Stomach (tissue), 9 donors: Measurements from ENCODE around the gene KCNH5. TPM values are rescaled to one million over a fixed set of nuclear protein-coding genes. Genes with fewer than 3 reads are reported as not detected.
"Not testable (repeated sequence)": the region's sequence is repeated elsewhere in the genome, so short reads cannot be mapped to it uniquely, and the experiment has no call there.

Source experiments
- DNase-seq, 2 donors: peaks; one replicate each; pipeline versions ENCODE4 v3.0.0 to v3.0.0-alpha.2; 2013 to 2019
- H3K27ac ChIP-seq, 5 donors: fragments of 200-600 bp in 4 of 5; sonication (generic) in 4 of 5; one replicate each; pipeline ENCODE4 v1.5.1; 2013 to 2019; ENCODE audit warnings: mild to moderate bottlenecking in 1 of 5, moderate library complexity in 1 of 5
- H3K27me3 ChIP-seq, 3 donors: fragments of 200-600 bp; sonication (generic); one replicate each; pipeline ENCODE4 v1.5.1; 2017 to 2019; ENCODE audit warnings: mixed run types in 1 of 3
- H3K36me3 ChIP-seq, 4 donors: fragments of 200-600 bp; sonication (generic); 1 replicate in 3 of 4; 2 replicates in 1 of 4; pipeline ENCODE4 v1.5.1; 2016 to 2019
- H3K4me1 ChIP-seq, 4 donors: fragments of 200-600 bp; sonication (generic); one replicate each; pipeline ENCODE4 v1.5.1; 2016 to 2019
- H3K4me3 ChIP-seq, 4 donors: fragments of 200-600 bp; sonication (generic) in 3 of 4; one replicate each; pipeline ENCODE4 v1.5.1; 2016 to 2019; ENCODE audit warnings: mild to moderate bottlenecking in 1 of 4
- H3K9me3 ChIP-seq, 4 donors: fragments of 200-600 bp; sonication (generic); one replicate each; pipeline ENCODE4 v1.5.1; 2016 to 2019
- EP300 ChIP-seq: sonication (generic); formaldehyde crosslinking; IDR thresholded peaks from one replicate; pipeline ENCODE4 v1.6.1; 2017; ENCODE audit warnings: antibody characterized with exemption
- POLR2A ChIP-seq, 4 donors: fragments of 450-650 bp; IDR thresholded peaks; one replicate each; pipeline ENCODE4 v1.6.1; 2016; ENCODE audit warnings: antibody characterized with exemption in 4 of 4, control low read depth in 2 of 4, mild to moderate bottlenecking in 1 of 4, moderate library complexity in 1 of 4
- POLR2AphosphoS5 ChIP-seq, 3 donors: sonication (generic); formaldehyde crosslinking; IDR thresholded peaks; one replicate each; pipeline ENCODE4 v1.6.1; 2016; ENCODE audit warnings: antibody characterized with exemption in 3 of 3
- WGBS, 5 donors: extraction: QIAGEN DNeasy Blood & Tissue Kit in 3 of 5; methylation state at CpG; one replicate each; pipeline versions ENCODE4 v1.1.5 to v1.1.7; 2013 to 2018; 5-methylcytosine and 5-hydroxymethylcytosine counted together
- intact Hi-C: fragments of 100-400 bp; cut with DNase I; formaldehyde crosslinking; loops from one replicate; pipeline ENCODE4 v1.15.1; 2023; ENCODE audit warnings: low total_unique reads
- polyA plus RNA-seq, 3 donors: library from polyadenylated mRNA; stranded (reverse); fragments of 200-250 nt; gene quantifications; one replicate each; pipeline ENCODE4 v1.2.3, GENCODE V29; 2013
- total RNA-seq, 5 donors: library from RNA; depleted of rRNA; stranded (reverse); fragments of >200 nt; gene quantifications; one replicate each; pipeline versions ENCODE4 v1.1.0 to v1.2.3, GENCODE V29; 2014 to 2016
- TF ChIP-seq, protein P1 (sequence below), 7 experiments: fragments of 450-650 bp in 4 of 7; fragments of 200-600 bp in 3 of 7; sonication (generic) in 3 of 7; IDR thresholded peaks; one replicate each; pipeline ENCODE4 v1.5.1; 2016 to 2019; ENCODE audit warnings: antibody characterized with exemption in 7 of 7, control low read depth in 2 of 7, mild to moderate bottlenecking in 1 of 7
- donor health status: healthy with polysubstance abuse.
- donor health status: Bipolar disorder and iron deficiency.
- donor health status: healthy.

KCNH5 gene
- total and polyA plus RNA-seq, 8 donors, result under 0.01 to 0.55 TPM; not detected in 6

DNA sequence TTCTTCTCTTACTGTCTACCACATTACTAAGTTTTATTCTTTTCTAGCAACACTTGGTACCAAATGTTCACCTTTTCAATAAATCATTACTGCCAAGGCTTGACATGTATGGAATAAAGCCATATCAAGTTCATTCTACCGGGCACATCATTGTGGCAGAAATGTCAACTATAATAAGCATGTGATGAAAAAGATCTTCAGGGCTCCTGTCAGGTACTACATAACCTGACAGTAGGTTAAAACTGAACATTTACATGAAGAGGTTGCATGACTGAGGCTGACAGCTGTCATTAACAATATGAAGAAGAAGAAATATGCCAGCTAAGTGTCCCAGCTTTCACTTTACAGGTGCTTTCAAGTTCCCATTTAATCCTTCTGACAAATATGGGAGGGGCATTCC, 178.9 kb downstream of the KCNH5 start:
- 82 to 100% (median 95%) methylated on average over 1 of the region's 1 CpG for WGBS, 5 donors
- Histone ChIP-seq H3K4me3 (no peak overlapping the region), H3K27ac (no peak overlapping the region), H3K27me3 (no peaks in the 10 kb centered on the region), H3K9me3 (peaks cover 0 to 3% (median 0%) of the 10 kb centered on the region in 4 donors), H3K4me1 (no peaks in the 10 kb centered on the region), H3K36me3 (no peaks in the 10 kb centered on the region)
- intact Hi-C loops, result no loop called here
- TF ChIP-seq EP300 (no peak), POLR2A (IDR thresholded peaks at IDR 0.05) (no peak), POLR2AphosphoS5 (IDR thresholded peaks at IDR 0.05) (no peak)
- TF ChIP-seq, protein P1, sequence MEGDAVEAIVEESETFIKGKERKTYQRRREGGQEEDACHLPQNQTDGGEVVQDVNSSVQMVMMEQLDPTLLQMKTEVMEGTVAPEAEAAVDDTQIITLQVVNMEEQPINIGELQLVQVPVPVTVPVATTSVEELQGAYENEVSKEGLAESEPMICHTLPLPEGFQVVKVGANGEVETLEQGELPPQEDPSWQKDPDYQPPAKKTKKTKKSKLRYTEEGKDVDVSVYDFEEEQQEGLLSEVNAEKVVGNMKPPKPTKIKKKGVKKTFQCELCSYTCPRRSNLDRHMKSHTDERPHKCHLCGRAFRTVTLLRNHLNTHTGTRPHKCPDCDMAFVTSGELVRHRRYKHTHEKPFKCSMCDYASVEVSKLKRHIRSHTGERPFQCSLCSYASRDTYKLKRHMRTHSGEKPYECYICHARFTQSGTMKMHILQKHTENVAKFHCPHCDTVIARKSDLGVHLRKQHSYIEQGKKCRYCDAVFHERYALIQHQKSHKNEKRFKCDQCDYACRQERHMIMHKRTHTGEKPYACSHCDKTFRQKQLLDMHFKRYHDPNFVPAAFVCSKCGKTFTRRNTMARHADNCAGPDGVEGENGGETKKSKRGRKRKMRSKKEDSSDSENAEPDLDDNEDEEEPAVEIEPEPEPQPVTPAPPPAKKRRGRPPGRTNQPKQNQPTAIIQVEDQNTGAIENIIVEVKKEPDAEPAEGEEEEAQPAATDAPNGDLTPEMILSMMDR (IDR thresholded peaks at IDR 0.05), result no peak
- no peak for DNase-seq

DNA sequence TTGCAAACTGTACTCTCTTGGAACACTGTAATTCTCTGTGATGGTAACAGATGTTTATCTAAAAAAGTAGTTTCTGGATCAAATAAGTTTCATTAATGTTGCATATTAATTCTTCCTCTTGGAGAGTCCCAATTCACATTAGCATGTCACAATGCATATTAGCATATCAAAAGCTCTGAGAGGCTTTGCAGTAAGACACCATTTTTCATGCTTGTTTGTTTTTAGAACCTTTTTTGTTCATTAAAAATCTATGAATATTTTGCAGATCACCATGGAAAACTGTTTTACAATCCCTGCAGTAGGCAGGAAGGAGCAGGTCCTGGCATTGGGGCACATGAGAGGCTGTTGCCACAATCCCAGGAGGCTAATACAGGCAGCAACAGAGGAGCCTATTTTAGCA, 180.7 kb downstream of the KCNH5 start:
- no peak for DNase-seq
- Histone ChIP-seq H3K9me3 (peaks cover 0 to 2% (median 0%) of the 10 kb centered on the region in 4 donors), H3K27me3 (no peaks in the 10 kb centered on the region), H3K36me3 (no peaks in the 10 kb centered on the region), H3K4me1 (no peaks in the 10 kb centered on the region), H3K4me3 (no peak overlapping the region), H3K27ac (no peak overlapping the region)
- intact Hi-C loops, result no loop called here
- TF ChIP-seq POLR2AphosphoS5 (IDR thresholded peaks at IDR 0.05) (no peak), POLR2A (IDR thresholded peaks at IDR 0.05) (no peak), EP300 (no peak)
- TF ChIP-seq, protein P1 (IDR thresholded peaks at IDR 0.05), result no peak

DNA sequence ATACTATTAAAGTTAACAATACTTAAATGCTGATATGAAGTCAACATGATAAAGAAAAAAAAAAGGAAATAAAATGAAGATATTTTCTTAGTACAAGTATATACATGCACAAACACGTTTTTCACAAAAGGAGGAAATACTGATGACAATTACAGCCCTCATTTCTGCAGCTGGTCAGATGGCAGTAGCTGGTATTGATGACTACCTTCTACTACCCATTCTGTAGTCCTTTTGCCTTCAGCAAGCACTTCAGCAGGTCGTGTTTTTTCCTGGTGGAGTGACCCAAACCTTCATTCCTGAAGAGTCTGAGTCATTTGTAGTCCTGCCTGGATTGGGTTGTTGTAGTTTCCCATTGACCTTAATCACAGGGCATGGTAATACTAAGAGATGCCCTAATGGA, 187.2 kb downstream of the KCNH5 start:
- H3K9me3 ChIP-seq, DNase-seq, H3K4me1 ChIP-seq, intact Hi-C loops, H3K27ac ChIP-seq, H3K4me3 ChIP-seq, H3K36me3 ChIP-seq, H3K27me3 ChIP-seq: not testable (repeated sequence)
- 33 to 47% (median 39%) methylated on average over 2 of the region's 2 CpGs for WGBS, 5 donors

DNA sequence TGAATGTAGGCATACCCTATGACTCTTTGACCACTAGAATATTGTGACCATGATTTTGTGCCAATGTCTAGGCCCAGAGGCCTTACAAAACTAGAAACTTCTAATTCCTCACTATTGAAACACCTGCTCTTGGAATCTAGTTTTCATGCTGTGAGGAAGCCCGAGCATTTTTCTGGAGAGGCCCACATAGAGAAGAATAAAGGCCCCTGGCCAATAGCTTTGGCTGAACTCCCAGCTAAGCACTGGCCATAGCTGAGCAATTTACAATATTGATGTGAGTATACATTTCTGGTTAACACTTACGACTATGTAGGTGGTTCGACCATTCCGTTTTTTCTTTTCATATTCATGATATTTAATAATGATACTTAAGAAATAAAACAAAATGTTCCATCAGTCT, 190.3 kb downstream of the KCNH5 start:
- no peaks in the 10 kb centered on the region for H3K9me3 ChIP-seq
- TF ChIP-seq POLR2A (IDR thresholded peaks at IDR 0.05) (no peak), POLR2AphosphoS5 (IDR thresholded peaks at IDR 0.05) (no peak), EP300 (no peak)
- TF ChIP-seq, protein P1 (IDR thresholded peaks at IDR 0.05), result no peak
- peak in 1 of 2 donors; percentile 20 for DNase-seq
- H3K4me3 ChIP-seq, result no peak overlapping the region
- H3K4me1 ChIP-seq, result no peaks in the 10 kb centered on the region
- WGBS, 5 donors, result 74 to 90% (median 84%) methylated on average over 4 of the region's 4 CpGs
- no peaks in the 10 kb centered on the region for H3K36me3 ChIP-seq
- intact Hi-C loops, result no loop called here
- no peaks in the 10 kb centered on the region for H3K27me3 ChIP-seq
- H3K27ac ChIP-seq, result no peak overlapping the region

DNA sequence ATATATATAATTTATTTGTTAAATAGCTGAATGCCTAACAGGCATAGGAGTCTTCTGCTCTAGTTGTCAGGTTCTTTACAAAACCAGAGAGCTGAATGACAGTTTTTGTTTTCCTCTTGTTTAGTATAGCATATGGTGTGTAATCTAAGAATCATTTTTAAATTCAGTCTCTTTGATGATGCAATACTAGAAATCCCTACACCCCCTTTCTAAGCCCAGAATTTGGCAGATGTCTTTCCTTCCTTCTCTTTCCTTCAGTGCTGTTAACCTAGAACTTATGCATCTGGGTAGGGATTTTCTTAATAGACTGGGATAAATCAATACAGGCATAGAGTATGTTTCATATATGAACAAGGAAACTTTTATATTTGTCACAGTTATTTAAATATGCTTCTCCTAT, 198.1 kb downstream of the KCNH5 start:
- Histone ChIP-seq H3K36me3 (no peaks in the 10 kb centered on the region), H3K27me3 (no peaks in the 10 kb centered on the region), H3K4me1 (no peaks in the 10 kb centered on the region), H3K27ac (no peak overlapping the region), H3K9me3 (no peaks in the 10 kb centered on the region), H3K4me3 (no peak overlapping the region)
- TF ChIP-seq POLR2A (IDR thresholded peaks at IDR 0.05) (no peak), POLR2AphosphoS5 (IDR thresholded peaks at IDR 0.05) (no peak), EP300 (no peak)
- TF ChIP-seq, protein P1 (IDR thresholded peaks at IDR 0.05), result no peak
- no peak for DNase-seq
- intact Hi-C loops, result no loop called here
